Measurements from ENCODE around the gene ANP32B.
"Not testable (repeated sequence)": the region's sequence is repeated elsewhere in the genome, so short reads cannot be mapped to it uniquely, and the experiment has no call there.

ANP32B gene

GRCh38 chr9:97996676-97997075 lies 13.5 kb downstream of the ANP32B start:
- DNase-seq, result not testable (repeated sequence)

- no peak for DNase-seq
These were observed 14.5 kb downstream of the ANP32B start for GRCh38 chr9:97997330-97998276.

- no peak for DNase-seq
These were observed 19.7 kb downstream of the ANP32B start for GRCh38 chr9:98002808-98003207.

- no peak for DNase-seq
These were observed 23.1 kb downstream of the ANP32B start for GRCh38 chr9:98006127-98006796.

- no peak for DNase-seq
These were observed 24.2 kb downstream of the ANP32B start for GRCh38 chr9:98007251-98007928.

GRCh38 chr9:98008764-98009163 lies 25.6 kb downstream of the ANP32B start:
- no peak for DNase-seq

- DNase-seq, result no peak
These were observed 26.3 kb downstream of the ANP32B start for GRCh38 chr9:98009437-98009836.

GRCh38 chr9:98009936-98010335 lies 26.8 kb downstream of the ANP32B start:
- DNase-seq, result no peak

- DNase-seq, result no peak
These were observed 27.3 kb downstream of the ANP32B start for GRCh38 chr9:98010445-98010844.

GRCh38 chr9:98011122-98011521 lies 28.0 kb downstream of the ANP32B start:
- no peak for DNase-seq

- DNase-seq, result no peak
These were observed 33.1 kb downstream of the ANP32B start for GRCh38 chr9:98016137-98016680.

- no peak for DNase-seq
These were observed 34.2 kb downstream of the ANP32B start for GRCh38 chr9:98017306-98017705.

GRCh38 chr9:98018347-98018746 lies 35.2 kb downstream of the ANP32B start:
- DNase-seq, result no peak

- no peak for DNase-seq
These were observed 36.0 kb downstream of the ANP32B start for GRCh38 chr9:98019098-98019497.

GRCh38 chr9:98019869-98020268 lies 36.7 kb downstream of the ANP32B start:
- DNase-seq, result not testable (repeated sequence)

GRCh38 chr9:98020476-98021145 lies 37.5 kb downstream of the ANP32B start:
- DNase-seq, result no peak

- no peak for DNase-seq
These were observed 38.3 kb downstream of the ANP32B start for GRCh38 chr9:98021306-98022040.

GRCh38 chr9:98022447-98022846 lies 39.3 kb downstream of the ANP32B start:
- no peak for DNase-seq

GRCh38 chr9:98024702-98025101 lies 41.6 kb downstream of the ANP32B start:
- DNase-seq, result no peak

- no peak for DNase-seq
These were observed 48.0 kb downstream of the ANP32B start for GRCh38 chr9:98031169-98031568.

- no peak for DNase-seq
These were observed 48.8 kb downstream of the ANP32B start for GRCh38 chr9:98031935-98032334.

Data from NCI-H187 treated with DMSO at 0.1 percent for 48 hours (cell line).